Measurements from ENCODE around the gene SLCO1B3.
"Not testable (repeated sequence)": the region's sequence is repeated elsewhere in the genome, so short reads cannot be mapped to it uniquely, and the experiment has no call there.

SLCO1B3 gene

GRCh38 chr12:20810487-20810886 lies at the start of gene SLCO1B3:
TSS of gene SLCO1B3 (plus strand) at chr12:20810705. CDS start at chr12:20815739, 5,034 bp downstream.
- no peak for DNase-seq

GRCh38 chr12:20777420-20777819 lies 33.1 kb upstream of the SLCO1B3 start:
- no peak for DNase-seq

GRCh38 chr12:20778969-20779368 lies 31.5 kb upstream of the SLCO1B3 start:
- DNase-seq = no peak

- not testable (repeated sequence) for DNase-seq
Observed at GRCh38 chr12:20779971-20780370, 30.5 kb upstream of the SLCO1B3 start.

- not testable (repeated sequence) for DNase-seq
Observed at GRCh38 chr12:20783796-20784357, 26.6 kb upstream of the SLCO1B3 start.

GRCh38 chr12:20792971-20793370 lies 17.5 kb upstream of the SLCO1B3 start:
- no peak for DNase-seq

GRCh38 chr12:20798554-20798953 lies 12.0 kb upstream of the SLCO1B3 start:
- no peak for DNase-seq

- no peak for DNase-seq
Observed at GRCh38 chr12:20800160-20800559, 10.3 kb upstream of the SLCO1B3 start.

- no peak for DNase-seq
Observed at GRCh38 chr12:20801035-20801434, 9.5 kb upstream of the SLCO1B3 start.

GRCh38 chr12:20805921-20806320 lies 4.6 kb upstream of the SLCO1B3 start:
- DNase-seq = no peak

GRCh38 chr12:20807192-20808080 lies 3.1 kb upstream of the SLCO1B3 start:
- DNase-seq = no peak

GRCh38 chr12:20808521-20808920 lies 2.0 kb upstream of the SLCO1B3 start:
- no peak for DNase-seq

- no peak for DNase-seq
Observed at GRCh38 chr12:20815574-20815973, 5.1 kb downstream of the SLCO1B3 start.

GRCh38 chr12:20822415-20822814 lies 11.9 kb downstream of the SLCO1B3 start:
- DNase-seq = no peak

GRCh38 chr12:20822925-20823324 lies 12.4 kb downstream of the SLCO1B3 start:
- no peak for DNase-seq

GRCh38 chr12:20829919-20830318 lies 19.4 kb downstream of the SLCO1B3 start:
- DNase-seq = no peak

- no peak for DNase-seq
Observed at GRCh38 chr12:20830456-20830855, 20.0 kb downstream of the SLCO1B3 start.

GRCh38 chr12:20832911-20833310 lies 22.4 kb downstream of the SLCO1B3 start:
- DNase-seq = no peak

GRCh38 chr12:20852649-20853048 lies 42.1 kb downstream of the SLCO1B3 start:
- DNase-seq = no peak

GRCh38 chr12:20863056-20863455 lies 52.6 kb downstream of the SLCO1B3 start:
- DNase-seq = no peak

- no peak for DNase-seq
Observed at GRCh38 chr12:20865873-20866272, 55.4 kb downstream of the SLCO1B3 start.

GRCh38 chr12:20868277-20868676 lies 57.8 kb downstream of the SLCO1B3 start:
- no peak for DNase-seq

- DNase-seq = no peak
Observed at GRCh38 chr12:20883288-20883687, 72.8 kb downstream of the SLCO1B3 start.

GRCh38 chr12:20885116-20885515 lies 74.6 kb downstream of the SLCO1B3 start:
- DNase-seq = no peak
